Activated naive CD4-positive, alpha-beta T cell (primary cell): ENCODE measurements around the gene WIPF1.
"Not testable (repeated sequence)": the region's sequence is repeated elsewhere in the genome, so short reads cannot be mapped to it uniquely, and the experiment has no call there.

ENCODE experiments used
- DNase-seq, 4 experiments: peaks; one replicate each; lab custom pipeline; 2025; lab: John Stamatoyannopoulos, UW

Gene WIPF1

GRCh38 chr2:174571669-174572323 is 25.8 kb downstream of the WIPF1 start:
- no peak for DNase-seq

DNA sequence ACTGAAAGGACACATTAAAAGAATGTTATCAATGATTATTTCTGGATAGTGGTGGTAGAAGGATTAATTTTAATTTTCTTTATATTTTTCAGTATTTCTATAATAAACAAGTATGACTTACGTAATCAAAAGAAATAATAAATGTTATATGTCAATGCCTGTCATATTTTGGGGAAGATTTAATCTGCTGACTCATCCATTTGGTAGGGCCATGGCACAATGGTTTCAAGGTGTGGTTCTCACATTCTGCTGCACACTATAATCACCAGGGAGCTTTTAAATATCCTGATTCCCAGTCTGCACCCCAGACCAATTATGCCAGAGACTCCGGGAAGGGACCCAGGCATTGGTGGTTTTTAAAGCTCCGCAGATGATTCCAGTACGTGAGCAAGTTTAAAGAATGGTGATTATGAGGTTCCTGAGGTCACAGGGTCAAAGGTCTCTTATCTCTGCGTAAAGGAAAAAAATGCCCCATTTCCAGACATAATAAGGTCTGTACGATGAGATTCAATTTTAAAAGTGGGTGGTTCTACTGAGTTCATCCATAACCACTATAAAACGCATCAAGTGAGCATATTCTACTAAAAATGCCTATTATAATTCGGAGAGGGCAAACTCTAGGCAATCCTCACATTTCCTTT is 27.2 kb downstream of the WIPF1 start:
- DNase-seq = no peak

GRCh38 chr2:174569678-174570077 is 27.9 kb downstream of the WIPF1 start:
- DNase-seq = no peak

DNA sequence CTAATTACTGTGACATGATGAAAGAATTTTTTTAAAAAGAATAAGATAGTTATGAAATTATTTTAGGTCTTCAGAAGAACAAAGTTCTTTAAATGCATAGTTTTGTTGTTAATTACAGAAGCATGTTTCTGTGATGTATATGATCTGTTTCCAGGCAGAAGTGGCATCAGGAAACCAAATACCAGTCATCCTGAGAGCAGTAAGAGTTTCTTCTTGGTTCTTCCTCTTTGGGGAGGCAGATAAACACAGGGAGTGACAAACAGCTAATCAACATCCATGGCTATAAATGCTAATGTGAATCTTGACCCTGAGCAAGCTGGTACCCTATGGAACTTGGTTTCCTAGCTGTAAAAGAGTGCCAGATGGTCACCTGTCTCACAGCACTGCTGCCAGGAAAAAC is 29.2 kb downstream of the WIPF1 start:
- DNase-seq = no peak

GRCh38 chr2:174566871-174567270 is 30.7 kb downstream of the WIPF1 start:
- DNase-seq = no peak

DNA sequence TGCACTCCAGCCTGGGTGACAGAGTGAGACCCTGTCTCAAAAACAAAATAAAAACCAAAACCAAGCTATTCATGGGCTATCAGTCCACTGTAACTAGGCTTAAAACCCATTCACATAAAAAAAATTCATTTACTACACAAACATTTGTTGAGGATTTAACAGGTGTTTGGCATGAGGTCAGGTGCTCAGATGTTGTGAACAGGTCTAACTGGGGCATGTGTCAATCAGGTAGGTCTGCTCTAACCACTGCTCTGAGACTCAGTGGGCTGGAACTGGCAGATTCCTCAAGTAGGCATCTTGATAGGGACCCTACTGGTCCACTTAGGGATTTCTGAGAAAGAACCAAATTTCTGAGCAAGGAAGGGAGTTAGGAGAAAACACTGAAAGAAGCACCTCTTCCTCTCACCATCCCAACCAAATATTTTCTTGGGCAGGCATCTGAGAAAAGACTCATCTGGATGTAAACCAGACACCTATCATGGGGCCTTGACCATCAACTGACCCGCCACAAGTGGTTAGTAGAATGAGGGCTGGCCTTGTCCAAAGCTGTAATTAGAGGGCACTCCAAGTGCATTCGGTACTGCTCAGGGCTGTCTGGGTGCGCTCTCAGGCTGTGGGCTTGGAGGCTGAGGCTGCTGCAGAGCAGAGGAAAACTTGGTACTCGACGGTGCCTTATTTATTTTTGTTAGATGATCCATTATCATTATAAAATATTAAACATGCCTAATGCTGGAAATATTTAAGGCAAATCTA is 33.9 kb downstream of the WIPF1 start:
- no peak for DNase-seq

DNA sequence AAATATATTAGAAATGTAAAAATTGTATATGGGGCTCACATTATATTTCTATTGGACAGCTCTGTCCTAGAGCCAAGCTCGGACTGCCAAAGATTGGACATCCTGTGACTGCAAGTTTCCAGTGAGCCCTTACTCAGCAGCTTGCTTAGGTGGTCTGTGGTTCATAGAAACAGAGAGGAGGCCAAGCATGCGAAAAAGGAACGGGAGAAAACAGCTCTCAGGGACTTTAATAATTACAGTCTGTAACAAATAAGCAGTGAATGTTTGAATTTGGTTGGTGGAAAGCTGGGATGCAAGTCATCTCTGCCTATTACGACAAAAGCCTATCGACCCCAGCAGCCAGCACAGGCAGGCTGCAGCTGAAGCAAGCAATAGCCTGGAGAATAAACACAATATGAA is 35.6 kb downstream of the WIPF1 start:
- DNase-seq = no peak

DNA sequence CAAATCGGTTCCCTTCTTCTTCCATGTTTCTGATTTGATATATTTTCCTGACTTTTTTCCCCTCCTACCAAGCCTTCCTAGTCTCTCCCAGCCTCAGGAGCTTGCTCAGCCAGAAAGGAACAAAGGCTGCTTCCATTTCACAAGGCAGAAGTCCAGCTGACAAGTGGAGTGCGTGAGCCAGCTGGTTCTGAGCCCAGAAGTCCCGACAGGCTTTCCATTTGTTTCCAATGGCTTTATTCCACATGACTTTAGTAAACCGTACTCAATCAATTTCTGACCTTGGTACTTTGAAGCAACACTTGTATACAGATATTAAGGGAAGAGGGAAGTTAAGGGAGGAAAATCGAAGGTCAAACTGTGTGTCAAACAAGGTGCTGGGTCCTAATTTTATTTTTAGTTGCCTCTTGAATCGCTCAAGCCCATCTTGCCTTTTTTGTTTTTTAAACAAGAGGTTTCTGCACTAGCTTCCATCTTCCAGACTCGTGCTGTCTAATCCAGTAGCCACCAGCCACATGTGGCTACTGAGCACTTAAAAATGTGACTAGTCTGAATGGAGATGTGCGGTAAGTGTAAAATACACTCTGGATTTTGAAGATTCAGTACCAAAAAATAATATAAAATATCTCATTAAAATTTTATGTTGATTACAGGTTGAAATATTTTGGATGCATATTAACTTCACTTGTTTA is 36.2 kb downstream of the WIPF1 start:
- no peak for DNase-seq

- DNase-seq = no peak
These were observed 36.9 kb downstream of the WIPF1 start for GRCh38 chr2:174560737-174561136.

GRCh38 chr2:174555998-174556397 is 41.6 kb downstream of the WIPF1 start:
- DNase-seq = no peak

GRCh38 chr2:174554529-174555150 is 43.0 kb downstream of the WIPF1 start:
- DNase-seq = no peak

DNA sequence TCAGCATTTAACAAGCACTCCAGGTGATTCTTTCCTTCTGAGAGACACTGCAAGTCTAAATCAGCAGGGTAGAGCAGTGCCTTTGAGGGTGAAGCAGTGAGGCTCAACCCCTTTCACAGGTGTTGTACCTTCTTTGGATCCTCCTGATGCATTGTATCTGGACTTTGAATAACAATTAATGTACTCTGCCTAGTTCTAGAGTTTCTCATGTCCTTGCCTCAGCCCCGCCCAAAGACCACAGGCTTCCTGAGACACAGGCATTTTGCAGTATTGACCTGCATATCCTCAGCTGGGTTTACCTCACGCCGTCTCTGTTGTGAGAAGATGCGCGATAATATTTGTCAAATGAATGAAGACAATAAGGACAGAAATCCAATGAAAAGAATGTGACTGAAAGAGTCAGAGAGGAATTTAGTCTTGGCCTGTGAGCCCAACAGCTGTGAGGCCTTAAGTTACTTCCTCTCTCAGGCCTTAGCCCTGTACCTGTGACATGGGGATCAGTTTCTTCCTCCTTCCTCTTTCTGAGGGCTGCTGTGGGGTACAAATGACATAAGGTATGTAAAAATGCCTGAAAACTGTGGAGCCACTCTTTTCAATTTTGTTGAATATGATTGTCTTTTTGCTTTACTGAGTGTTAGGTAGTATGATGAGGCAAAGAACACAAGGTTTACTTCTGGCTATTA is 43.7 kb downstream of the WIPF1 start:
- DNase-seq = no peak

DNA sequence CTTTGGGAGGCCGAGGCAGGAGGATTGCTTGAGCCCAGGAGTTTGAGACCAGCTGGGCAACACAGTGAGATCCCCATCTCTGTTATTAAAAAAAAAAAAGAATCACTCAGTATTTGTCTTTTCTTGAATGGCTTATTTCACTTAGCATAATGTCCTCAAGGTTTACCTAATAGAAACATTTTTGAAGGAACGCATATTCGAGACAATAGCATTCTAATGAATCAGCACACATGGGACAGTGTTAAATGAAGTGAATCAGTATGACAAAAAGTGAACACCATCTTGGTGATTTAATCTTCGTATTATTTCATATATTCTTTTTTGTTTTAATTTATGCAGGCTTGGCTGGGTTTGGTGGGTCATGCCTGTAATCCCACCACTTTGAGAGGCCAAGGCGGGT is 44.7 kb downstream of the WIPF1 start:
- DNase-seq = no peak

DNA sequence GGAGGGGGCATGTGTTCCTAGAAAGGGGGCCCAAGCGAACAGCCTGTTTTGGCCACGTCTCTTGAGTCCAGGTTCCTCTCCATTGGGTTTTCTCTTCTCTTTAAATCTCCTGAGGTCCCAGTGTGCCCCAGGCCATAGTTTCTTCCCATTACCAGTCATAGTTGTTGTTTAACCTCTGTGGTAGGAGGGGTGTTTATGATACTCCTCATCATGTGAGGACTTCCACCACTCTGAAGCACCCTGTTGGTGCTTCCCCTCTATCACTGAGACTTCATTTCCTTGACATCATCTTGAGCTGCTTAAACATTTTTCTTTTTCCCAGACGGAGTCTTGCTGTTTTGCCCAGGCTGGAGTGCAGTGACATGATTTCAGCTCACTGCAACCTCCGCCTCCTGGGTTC is 45.9 kb downstream of the WIPF1 start:
- DNase-seq = no peak

DNA sequence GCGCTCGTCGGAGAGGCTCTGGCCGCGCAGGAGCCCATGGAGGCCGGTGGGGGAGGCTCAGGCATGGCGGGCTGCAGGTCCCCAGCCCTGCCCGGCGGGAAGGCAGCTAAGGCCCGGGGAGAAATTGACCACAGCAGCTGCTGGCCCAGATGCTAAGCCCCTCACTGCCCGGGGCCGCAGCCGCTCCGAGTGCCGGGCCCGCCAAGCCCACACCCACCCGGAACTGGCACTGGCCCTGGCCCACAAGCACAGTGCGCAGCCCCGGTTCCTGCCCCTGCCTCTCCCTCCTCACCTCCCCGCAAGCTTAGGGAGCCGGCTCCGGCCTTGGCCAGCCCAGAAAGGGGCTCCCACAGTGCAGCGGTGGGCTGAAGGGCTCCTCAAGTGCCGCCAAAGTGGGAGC is 49.0 kb downstream of the WIPF1 start:
- not testable (repeated sequence) for DNase-seq

- not testable (repeated sequence) for DNase-seq
These were observed 49.6 kb downstream of the WIPF1 start for GRCh38 chr2:174548021-174548420.

DNA sequence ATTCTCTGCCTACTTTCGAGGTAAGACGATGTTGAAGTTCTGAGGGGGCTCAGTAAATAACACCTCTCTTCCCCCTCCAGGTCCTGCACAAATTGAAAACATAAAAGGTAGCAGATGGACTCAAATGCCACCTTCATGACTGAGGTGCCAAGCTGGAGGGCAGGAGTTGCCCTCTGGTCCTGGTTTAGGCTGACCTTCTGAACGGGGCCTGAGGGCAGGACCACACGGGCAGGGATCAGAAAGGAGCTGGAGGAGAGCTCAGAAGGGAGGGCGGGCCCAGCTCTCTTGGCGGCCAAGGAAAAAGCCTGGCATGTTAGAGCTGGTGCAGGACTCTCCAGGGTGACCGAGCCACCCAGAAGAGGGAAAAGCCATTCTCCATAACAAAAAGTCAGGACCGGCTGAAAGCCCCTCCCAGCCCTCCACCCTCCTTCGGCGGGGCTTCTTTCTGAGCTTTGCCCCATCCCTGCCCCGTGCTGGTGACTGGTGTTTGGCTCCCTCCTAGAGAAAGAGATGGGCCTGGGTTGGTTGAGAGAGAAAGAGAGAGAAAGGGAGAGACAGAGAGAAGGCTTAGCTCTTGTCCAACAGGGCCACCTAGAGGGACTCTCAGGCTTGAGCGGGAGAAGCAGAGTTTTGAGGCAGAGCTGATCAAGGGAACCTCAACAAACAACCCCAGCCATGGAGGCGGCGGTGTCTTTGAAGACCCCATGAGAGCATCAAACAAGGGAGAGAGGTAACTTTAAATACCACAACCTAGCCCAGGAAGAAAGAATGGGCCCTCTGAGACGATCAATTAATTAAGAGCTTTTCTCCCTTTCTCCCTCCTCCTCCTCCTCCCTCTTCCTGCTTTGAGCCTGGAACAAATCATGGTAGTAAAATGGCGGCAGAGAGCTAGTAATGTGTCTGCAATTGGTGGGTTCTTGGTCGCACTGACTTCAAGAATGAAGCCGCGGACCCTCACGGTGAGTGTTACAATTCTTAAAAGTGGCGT is 50.8 kb downstream of the WIPF1 start:
- DNase-seq = no peak

DNA sequence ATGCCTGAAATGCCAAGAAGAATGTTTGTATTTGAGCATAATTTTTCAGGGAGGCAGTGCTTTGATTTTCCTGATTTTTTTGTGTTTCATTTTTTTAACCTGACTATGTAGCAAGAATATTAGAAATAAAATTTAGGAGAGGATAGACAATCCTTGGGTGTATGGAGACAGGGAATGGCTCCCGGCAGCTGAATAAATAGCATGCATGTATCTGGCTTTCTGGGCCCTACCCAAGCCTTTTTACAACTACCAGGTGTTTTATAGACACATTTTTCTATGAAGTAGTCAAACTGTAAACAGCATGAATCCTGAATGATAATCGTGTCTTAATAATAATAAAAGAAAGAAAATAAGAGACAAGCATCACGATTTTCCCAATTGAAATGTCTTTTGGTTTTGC is 52.4 kb downstream of the WIPF1 start:
- no peak for DNase-seq

- no peak for DNase-seq
These were observed 52.8 kb downstream of the WIPF1 start for GRCh38 chr2:174544802-174545201.

DNA sequence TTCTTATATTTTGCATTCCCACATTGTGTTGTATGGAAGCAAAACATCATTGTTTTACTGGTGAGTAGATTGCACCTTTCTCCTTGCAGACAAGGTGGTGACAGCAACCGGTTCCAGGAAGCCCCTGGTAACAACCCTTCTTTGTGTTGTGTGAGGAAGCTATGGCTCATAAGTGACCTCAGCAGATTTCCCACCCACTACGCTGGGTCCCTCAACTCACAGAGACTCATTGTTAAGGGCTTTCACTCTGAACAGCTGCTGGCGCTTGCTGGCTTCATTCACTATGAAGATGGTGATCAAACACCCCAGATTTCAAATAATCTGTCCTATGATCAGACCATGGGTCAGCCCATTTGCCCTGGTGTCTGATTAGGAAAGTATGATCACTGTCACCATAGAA is 53.4 kb downstream of the WIPF1 start:
- DNase-seq = no peak
